ENCODE data around the gene PAX8.

The PAX8 gene

DNA sequence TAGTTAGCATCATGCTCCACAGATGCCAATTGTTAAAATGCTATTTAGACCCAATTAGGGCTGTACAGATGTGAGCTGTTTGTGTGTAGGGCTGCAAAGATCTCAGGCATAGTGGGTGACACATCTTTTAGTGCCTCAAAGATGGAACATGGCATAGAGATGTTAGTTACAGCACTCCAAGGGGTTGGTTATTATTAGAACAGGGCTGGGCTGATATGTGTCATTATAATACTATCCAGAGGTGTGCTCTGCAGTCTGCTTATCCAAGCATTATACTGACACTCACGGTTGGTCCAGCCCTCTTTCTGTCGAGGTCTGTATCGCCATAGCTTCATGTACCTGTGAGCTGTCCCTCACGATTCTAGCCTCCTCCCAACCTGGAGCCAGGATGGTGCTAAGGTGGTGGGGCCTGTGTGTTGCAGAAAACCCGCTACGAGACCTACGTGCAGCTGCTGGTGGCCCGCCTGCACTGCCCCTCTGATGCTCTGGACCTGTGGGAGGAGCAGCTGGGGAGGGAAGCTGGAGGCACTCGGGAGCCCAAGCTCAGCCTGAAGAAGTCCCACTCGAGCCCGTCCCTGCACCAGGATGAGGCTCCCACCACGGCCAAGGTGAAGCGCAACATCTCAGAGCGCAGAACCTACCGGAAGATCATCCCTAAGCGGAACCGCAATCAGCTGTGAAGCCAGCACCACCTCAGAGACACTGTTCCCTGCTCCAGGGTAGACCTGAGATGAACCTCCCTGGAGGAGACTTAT lies 77.8 kb downstream of the PAX8 start:
- no peaks in the 10 kb centered on the region for H3K27me3 ChIP-seq (ENCODE audit: insufficient read depth, poor library complexity, severe bottlenecking)
- no peak for DNase-seq (ENCODE audit: low read depth in 1 of 2, low spot score in 1 of 2)
- no peak overlapping the region for H3K4me3 ChIP-seq (replicated peaks; ENCODE audit: insufficient read depth, low read length)
- no peak overlapping the region for H3K27ac ChIP-seq (replicated peaks)
- TF ChIP-seq, protein P1, sequence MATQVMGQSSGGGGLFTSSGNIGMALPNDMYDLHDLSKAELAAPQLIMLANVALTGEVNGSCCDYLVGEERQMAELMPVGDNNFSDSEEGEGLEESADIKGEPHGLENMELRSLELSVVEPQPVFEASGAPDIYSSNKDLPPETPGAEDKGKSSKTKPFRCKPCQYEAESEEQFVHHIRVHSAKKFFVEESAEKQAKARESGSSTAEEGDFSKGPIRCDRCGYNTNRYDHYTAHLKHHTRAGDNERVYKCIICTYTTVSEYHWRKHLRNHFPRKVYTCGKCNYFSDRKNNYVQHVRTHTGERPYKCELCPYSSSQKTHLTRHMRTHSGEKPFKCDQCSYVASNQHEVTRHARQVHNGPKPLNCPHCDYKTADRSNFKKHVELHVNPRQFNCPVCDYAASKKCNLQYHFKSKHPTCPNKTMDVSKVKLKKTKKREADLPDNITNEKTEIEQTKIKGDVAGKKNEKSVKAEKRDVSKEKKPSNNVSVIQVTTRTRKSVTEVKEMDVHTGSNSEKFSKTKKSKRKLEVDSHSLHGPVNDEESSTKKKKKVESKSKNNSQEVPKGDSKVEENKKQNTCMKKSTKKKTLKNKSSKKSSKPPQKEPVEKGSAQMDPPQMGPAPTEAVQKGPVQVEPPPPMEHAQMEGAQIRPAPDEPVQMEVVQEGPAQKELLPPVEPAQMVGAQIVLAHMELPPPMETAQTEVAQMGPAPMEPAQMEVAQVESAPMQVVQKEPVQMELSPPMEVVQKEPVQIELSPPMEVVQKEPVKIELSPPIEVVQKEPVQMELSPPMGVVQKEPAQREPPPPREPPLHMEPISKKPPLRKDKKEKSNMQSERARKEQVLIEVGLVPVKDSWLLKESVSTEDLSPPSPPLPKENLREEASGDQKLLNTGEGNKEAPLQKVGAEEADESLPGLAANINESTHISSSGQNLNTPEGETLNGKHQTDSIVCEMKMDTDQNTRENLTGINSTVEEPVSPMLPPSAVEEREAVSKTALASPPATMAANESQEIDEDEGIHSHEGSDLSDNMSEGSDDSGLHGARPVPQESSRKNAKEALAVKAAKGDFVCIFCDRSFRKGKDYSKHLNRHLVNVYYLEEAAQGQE (IDR thresholded peaks at IDR 0.05; ENCODE audit: insufficient replicate concordance, low read depth): no peak
- TF ChIP-seq SPI1 (IDR thresholded peaks at IDR 0.05; ENCODE audit: borderline replicate concordance, low read depth) (no peak), GABPA (IDR thresholded peaks at IDR 0.05; ENCODE audit: low read depth) (no peak), POLR2AphosphoS5 (IDR thresholded peaks at IDR 0.05; ENCODE audit: low read depth) (no peak)
- TF ChIP-seq, protein P2, sequence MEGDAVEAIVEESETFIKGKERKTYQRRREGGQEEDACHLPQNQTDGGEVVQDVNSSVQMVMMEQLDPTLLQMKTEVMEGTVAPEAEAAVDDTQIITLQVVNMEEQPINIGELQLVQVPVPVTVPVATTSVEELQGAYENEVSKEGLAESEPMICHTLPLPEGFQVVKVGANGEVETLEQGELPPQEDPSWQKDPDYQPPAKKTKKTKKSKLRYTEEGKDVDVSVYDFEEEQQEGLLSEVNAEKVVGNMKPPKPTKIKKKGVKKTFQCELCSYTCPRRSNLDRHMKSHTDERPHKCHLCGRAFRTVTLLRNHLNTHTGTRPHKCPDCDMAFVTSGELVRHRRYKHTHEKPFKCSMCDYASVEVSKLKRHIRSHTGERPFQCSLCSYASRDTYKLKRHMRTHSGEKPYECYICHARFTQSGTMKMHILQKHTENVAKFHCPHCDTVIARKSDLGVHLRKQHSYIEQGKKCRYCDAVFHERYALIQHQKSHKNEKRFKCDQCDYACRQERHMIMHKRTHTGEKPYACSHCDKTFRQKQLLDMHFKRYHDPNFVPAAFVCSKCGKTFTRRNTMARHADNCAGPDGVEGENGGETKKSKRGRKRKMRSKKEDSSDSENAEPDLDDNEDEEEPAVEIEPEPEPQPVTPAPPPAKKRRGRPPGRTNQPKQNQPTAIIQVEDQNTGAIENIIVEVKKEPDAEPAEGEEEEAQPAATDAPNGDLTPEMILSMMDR (IDR thresholded peaks at IDR 0.05; ENCODE audit: insufficient read depth, low read length): no peak

DNA sequence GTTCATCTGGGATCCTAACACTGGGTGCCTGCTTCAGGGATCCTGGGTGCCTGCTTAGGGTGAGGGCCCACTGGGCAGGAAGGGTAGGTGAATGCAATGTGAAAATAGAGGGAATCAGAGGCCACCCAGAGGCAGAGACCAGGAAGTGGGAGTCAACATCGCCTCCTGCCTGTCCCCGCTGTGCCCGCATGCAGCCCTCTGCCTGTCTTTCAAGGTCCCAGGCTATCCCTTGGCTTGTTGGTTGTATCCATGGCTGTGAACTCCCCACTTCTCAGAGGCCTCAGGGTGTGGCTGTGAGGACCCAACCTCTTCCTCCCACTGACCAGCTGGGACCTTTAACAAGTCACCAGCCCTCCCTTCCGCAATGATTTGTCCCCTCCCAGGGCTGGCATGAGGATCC lies 78.5 kb downstream of the PAX8 start:
- TF ChIP-seq, protein P2 (IDR thresholded peaks at IDR 0.05; ENCODE audit: insufficient read depth, low read length): no peak
- DNase-seq (ENCODE audit: low read depth in 1 of 2, low spot score in 1 of 2): no peak
- Histone ChIP-seq H3K27me3 (ENCODE audit: insufficient read depth, poor library complexity, severe bottlenecking) (no peaks in the 10 kb centered on the region), H3K27ac (replicated peaks) (no peak overlapping the region), H3K4me3 (replicated peaks; ENCODE audit: insufficient read depth, low read length) (no peak overlapping the region)

DNA sequence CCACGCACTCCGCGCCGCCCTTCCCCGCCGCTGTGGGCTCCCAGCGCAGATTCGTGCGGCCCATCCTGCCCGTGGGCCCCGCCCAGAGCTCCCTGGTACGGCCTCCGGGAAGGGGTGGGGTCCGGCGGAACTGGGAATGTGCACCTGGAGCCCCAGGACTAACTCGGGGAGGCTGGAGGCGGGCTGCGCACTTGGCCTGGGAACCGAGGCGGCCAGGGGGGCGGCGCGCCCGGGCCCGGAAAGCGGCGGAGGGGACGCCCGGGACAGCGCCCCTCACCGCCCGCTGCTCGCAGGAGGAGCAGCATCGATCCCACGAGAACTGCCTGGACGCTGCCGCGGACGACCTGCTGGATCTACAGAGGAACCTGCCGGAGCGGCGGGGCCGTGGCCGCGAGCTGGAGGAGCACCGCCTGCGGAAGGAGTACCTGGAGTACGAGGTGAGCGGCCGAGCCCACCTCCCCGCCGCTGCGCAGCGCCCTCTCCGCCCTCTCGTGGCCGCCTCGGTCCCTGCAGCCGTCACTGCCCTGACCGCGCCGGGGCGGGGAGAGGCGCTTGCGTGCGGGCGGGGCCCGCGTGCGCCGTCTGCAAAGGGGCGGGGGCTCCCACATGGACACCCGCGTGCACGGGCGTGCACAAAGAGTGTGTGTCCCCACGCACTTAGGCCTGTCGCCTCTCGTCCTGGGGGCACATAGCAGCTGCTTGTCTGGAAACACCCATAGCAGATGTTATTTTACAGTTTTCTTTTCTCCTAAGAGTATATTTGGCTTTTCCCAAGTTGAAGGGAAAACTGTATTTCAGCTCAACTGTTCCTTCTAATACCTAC lies 79.7 kb downstream of the PAX8 start:
- DNase-seq (ENCODE audit: low read depth in 1 of 2, low spot score in 1 of 2): no peak
- H3K4me3 ChIP-seq (replicated peaks; ENCODE audit: insufficient read depth, low read length): no peak overlapping the region
- TF ChIP-seq, protein P1 (IDR thresholded peaks at IDR 0.05; ENCODE audit: insufficient replicate concordance, low read depth): no peak
- TF ChIP-seq, protein P2 (IDR thresholded peaks at IDR 0.05; ENCODE audit: insufficient read depth, low read length): peak; percentile 4
- H3K27ac ChIP-seq (replicated peaks): no peak overlapping the region
- no peaks in the 10 kb centered on the region for H3K27me3 ChIP-seq (ENCODE audit: insufficient read depth, poor library complexity, severe bottlenecking)
